ENCODE results near the gene IER5.

GRCh38 chr1:181090641-181091126, 2.2 kb downstream of the IER5 start:
- TF ChIP-seq NR3C1 (CRISPR knock-in tag; IDR thresholded peaks at IDR 0.05) (no peak), ZNF274 (CRISPR knock-in tag; IDR thresholded peaks at IDR 0.05) (no peak), CTCF (CRISPR knock-in tag; IDR thresholded peaks at IDR 0.05) (no peak), ZC3H4 (CRISPR knock-in tag; IDR thresholded peaks at IDR 0.05; ENCODE audit: borderline replicate concordance) (no peak), HDAC6 (IDR thresholded peaks at IDR 0.05; ENCODE audit: low read depth, low read length) (no peak), ZBTB34 (CRISPR knock-in tag; IDR thresholded peaks at IDR 0.05) (no peak), NFE2L2 (IDR thresholded peaks at IDR 0.05; ENCODE audit: low read length) (no peak), KLF11 (CRISPR knock-in tag; IDR thresholded peaks at IDR 0.05) (no peak)
